ENCODE measurements around the gene CDO1.

- TF ChIP-seq, protein P1, sequence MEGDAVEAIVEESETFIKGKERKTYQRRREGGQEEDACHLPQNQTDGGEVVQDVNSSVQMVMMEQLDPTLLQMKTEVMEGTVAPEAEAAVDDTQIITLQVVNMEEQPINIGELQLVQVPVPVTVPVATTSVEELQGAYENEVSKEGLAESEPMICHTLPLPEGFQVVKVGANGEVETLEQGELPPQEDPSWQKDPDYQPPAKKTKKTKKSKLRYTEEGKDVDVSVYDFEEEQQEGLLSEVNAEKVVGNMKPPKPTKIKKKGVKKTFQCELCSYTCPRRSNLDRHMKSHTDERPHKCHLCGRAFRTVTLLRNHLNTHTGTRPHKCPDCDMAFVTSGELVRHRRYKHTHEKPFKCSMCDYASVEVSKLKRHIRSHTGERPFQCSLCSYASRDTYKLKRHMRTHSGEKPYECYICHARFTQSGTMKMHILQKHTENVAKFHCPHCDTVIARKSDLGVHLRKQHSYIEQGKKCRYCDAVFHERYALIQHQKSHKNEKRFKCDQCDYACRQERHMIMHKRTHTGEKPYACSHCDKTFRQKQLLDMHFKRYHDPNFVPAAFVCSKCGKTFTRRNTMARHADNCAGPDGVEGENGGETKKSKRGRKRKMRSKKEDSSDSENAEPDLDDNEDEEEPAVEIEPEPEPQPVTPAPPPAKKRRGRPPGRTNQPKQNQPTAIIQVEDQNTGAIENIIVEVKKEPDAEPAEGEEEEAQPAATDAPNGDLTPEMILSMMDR (IDR thresholded peaks at IDR 0.05; ENCODE audit: insufficient read depth, low read length) = no peak
- no peak for TF ChIP-seq POLR2AphosphoS5 (IDR thresholded peaks at IDR 0.05; ENCODE audit: low read depth)
Measured at GRCh38 chr5:115859378-115859777, 42.9 kb upstream of the CDO1 start.

Measured in HL-60 (cell line).